HepG2 (cell line): ENCODE results near the gene TMIGD3.

Experiments
- CHCHD3 ChIP-seq: sonication (generic); formaldehyde crosslinking; IDR thresholded peaks from 2 replicates; pipeline ENCODE4 v1.8.0; 2022; ENCODE audit warnings: mild to moderate bottlenecking, missing genetic modification reagents, moderate library complexity
- FOXK1 ChIP-seq: sonication (generic); formaldehyde crosslinking; IDR thresholded peaks from 2 replicates; pipeline ENCODE4 v1.4.0; 2020; ENCODE audit warnings: low read depth, missing genetic modification reagents, borderline replicate concordance
- HNF4A ChIP-seq: sonication (generic); formaldehyde crosslinking; IDR thresholded peaks from 2 replicates; pipeline ENCODE4 v1.4.0; 2020; ENCODE audit warnings: missing genetic modification reagents
- JUN ChIP-seq: sonication (generic); formaldehyde crosslinking; IDR thresholded peaks from 2 replicates; pipeline ENCODE4 v1.4.0; 2020; ENCODE audit warnings: mild to moderate bottlenecking, missing genetic modification reagents
- MTA3 ChIP-seq: sonication (generic); formaldehyde crosslinking; IDR thresholded peaks from 2 replicates; pipeline ENCODE4 v1.4.0; 2020; ENCODE audit warnings: missing genetic modification reagents
- MYC ChIP-seq: sonication (generic); formaldehyde crosslinking; IDR thresholded peaks from 2 replicates; pipeline ENCODE4 v1.9.0; 2021; ENCODE audit warnings: missing genetic modification reagents, borderline replicate concordance
- ZKSCAN8 ChIP-seq: IDR thresholded peaks from 2 replicates; pipeline ENCODE4 v1.6.1; 2016; ENCODE audit warnings: borderline replicate concordance, missing genetic modification reagents, missing compliant biosample characterization
- ZNF121 ChIP-seq: sonication (generic); formaldehyde crosslinking; IDR thresholded peaks from 2 replicates; pipeline ENCODE4 v1.5.0; 2020; ENCODE audit warnings: mild to moderate bottlenecking, missing genetic modification reagents
- ZNF280D ChIP-seq: sonication (generic); formaldehyde crosslinking; IDR thresholded peaks from 2 replicates; pipeline ENCODE4 v1.5.1; 2020; ENCODE audit warnings: mild to moderate bottlenecking, missing genetic modification reagents
- ZNF768 ChIP-seq: sonication (generic); formaldehyde crosslinking; IDR thresholded peaks from 2 replicates; pipeline ENCODE4 v1.4.0; 2020; ENCODE audit warnings: missing genetic modification reagents
- TF ChIP-seq, protein P1 (sequence below): sonication (generic); formaldehyde crosslinking; IDR thresholded peaks from 2 replicates; pipeline ENCODE4 v1.5.0; 2020; ENCODE audit warnings: mild to moderate bottlenecking, low read depth, missing genetic modification reagents, borderline replicate concordance

GRCh38 chr1:111489604-111490003 lies 13.8 kb downstream of the TMIGD3 start:
- TF ChIP-seq ZKSCAN8 (CRISPR knock-in tag) (no peak), FOXK1 (CRISPR knock-in tag) (no peak), MYC (CRISPR knock-in tag) (no peak), MTA3 (CRISPR knock-in tag) (no peak), ZNF768 (CRISPR knock-in tag) (no peak), CHCHD3 (CRISPR knock-in tag) (no peak), HNF4A (CRISPR knock-in tag) (no peak), ZNF121 (CRISPR knock-in tag) (no peak), ZNF280D (CRISPR knock-in tag) (no peak), JUN (no peak)
- TF ChIP-seq, protein P1, sequence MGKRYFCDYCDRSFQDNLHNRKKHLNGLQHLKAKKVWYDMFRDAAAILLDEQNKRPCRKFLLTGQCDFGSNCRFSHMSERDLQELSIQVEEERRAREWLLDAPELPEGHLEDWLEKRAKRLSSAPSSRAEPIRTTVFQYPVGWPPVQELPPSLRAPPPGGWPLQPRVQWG (CRISPR knock-in tag), result no peak
